ENCODE measurements around the gene NUDT21. TPM values are rescaled to one million over a fixed set of nuclear protein-coding genes. Genes with fewer than 3 reads are reported as not detected.
"Not testable (repeated sequence)": the region's sequence is repeated elsewhere in the genome, so short reads cannot be mapped to it uniquely, and the experiment has no call there.

Gene NUDT21
- total RNA-seq, 1 donor from 2014 or later, result 126 TPM

DNA sequence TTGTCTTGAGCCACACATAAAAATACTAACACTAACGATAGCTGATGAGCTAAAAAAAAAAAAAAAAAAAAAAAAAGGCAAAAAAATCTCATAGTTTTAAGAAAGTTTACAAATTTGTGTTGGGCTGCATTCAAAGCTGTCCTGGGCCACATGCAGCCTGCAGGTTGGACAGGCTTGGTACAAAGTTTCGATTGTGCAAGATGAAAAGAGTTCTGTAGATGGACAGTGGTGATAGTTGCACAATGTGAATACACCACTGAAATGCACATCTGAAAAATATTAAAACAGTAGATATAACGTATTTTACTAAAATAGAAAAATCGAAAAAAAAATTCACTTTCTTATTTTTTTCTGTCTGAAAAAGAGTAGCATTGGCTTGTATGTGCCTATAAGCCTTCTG, 68.7 kb downstream of the NUDT21 start:
- no peak overlapping the region for H3K27ac Mint-ChIP-seq (ENCODE audit: unreplicated experiment)
- H3K27me3 Mint-ChIP-seq (ENCODE audit: unreplicated experiment), result peaks cover 4% of the 10 kb centered on the region
- no peak overlapping the region for H3K4me3 Mint-ChIP-seq (ENCODE audit: unreplicated experiment)
- no peak for DNase-seq (ENCODE audit: low spot score)
- H3K36me3 Mint-ChIP-seq (ENCODE audit: low read depth, unreplicated experiment), result peaks cover 77% of the 10 kb centered on the region
- TF ChIP-seq, protein P1, sequence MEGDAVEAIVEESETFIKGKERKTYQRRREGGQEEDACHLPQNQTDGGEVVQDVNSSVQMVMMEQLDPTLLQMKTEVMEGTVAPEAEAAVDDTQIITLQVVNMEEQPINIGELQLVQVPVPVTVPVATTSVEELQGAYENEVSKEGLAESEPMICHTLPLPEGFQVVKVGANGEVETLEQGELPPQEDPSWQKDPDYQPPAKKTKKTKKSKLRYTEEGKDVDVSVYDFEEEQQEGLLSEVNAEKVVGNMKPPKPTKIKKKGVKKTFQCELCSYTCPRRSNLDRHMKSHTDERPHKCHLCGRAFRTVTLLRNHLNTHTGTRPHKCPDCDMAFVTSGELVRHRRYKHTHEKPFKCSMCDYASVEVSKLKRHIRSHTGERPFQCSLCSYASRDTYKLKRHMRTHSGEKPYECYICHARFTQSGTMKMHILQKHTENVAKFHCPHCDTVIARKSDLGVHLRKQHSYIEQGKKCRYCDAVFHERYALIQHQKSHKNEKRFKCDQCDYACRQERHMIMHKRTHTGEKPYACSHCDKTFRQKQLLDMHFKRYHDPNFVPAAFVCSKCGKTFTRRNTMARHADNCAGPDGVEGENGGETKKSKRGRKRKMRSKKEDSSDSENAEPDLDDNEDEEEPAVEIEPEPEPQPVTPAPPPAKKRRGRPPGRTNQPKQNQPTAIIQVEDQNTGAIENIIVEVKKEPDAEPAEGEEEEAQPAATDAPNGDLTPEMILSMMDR (IDR thresholded peaks at IDR 0.05; ENCODE audit: unreplicated experiment), result no peak
- H3K4me1 Mint-ChIP-seq (ENCODE audit: unreplicated experiment), result no peaks in the 10 kb centered on the region
- no peaks in the 10 kb centered on the region for H3K9me3 Mint-ChIP-seq (ENCODE audit: unreplicated experiment)

DNA sequence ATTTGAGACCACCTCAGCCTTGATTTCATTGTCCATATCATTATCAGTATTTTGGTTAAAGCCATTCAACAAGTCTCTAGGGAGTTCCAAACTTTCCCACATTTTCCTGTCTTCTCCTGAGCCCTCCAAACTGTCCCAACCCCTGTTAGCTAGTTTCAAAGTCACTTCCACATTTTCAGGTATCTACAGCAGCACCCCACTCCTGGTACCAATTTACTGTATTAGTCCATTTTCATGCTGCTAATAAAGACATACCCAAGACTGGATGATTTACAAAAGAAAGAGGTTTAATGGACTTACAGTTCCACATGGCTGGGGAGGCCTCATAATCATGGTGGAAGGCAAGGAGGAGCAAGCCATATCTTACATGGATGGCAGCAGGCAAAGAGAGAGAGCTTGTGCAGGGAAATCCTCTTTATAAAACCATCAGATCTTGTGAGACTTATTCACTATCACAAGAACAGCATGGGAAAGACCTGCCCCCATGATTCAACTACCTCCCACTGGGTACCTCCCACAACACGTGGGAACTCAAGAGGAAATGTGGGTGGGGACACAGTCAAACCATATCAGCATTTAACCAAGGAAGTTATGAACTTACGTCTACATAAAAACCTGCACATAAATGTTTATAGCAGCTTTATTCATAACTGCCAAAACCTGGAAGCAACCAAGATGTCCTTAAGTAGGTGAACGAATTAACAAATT, 70.2 kb downstream of the NUDT21 start:
- DNase-seq (ENCODE audit: low spot score); H3K9me3 Mint-ChIP-seq (ENCODE audit: unreplicated experiment); H3K27me3 Mint-ChIP-seq (ENCODE audit: unreplicated experiment); H3K4me1 Mint-ChIP-seq (ENCODE audit: unreplicated experiment); H3K27ac Mint-ChIP-seq (ENCODE audit: unreplicated experiment): not testable (repeated sequence)
- Mint-ChIP-seq H3K36me3 (ENCODE audit: low read depth, unreplicated experiment) (peaks cover 75% of the 10 kb centered on the region), H3K4me3 (ENCODE audit: unreplicated experiment) (peak overlapping the region; percentile 85)

Other genes starting within 250 kb of the NUDT21 start
- 90.7 TPM for gene AMFR, start 25.8 kb downstream of the NUDT21 start, total RNA-seq (ENCODE audit: unreplicated experiment)
- 24.8 TPM for gene OGFOD1, start 222 bp upstream of the NUDT21 start, total RNA-seq (ENCODE audit: unreplicated experiment)
- 37.5 TPM for gene BBS2, start 68.7 kb upstream of the NUDT21 start, total RNA-seq (ENCODE audit: unreplicated experiment)
- not detected for gene MT4, start 113.7 kb upstream of the NUDT21 start, total RNA-seq (ENCODE audit: unreplicated experiment)
- gene MT3, start 138.2 kb upstream of the NUDT21 start, total RNA-seq (ENCODE audit: unreplicated experiment), result not detected
- gene MT2A, start 157.3 kb upstream of the NUDT21 start, total RNA-seq (ENCODE audit: unreplicated experiment), result 2.4 TPM
- not detected for gene MT1E, start 174.4 kb upstream of the NUDT21 start, total RNA-seq (ENCODE audit: unreplicated experiment)
- gene MT1M, start 181.3 kb upstream of the NUDT21 start, total RNA-seq (ENCODE audit: unreplicated experiment), result not detected
- not detected for gene MT1A, start 187.3 kb upstream of the NUDT21 start, total RNA-seq (ENCODE audit: unreplicated experiment)
- not detected for gene MT1B, start 200.6 kb upstream of the NUDT21 start, total RNA-seq (ENCODE audit: unreplicated experiment)
- not detected for gene MT1F, start 206.6 kb upstream of the NUDT21 start, total RNA-seq (ENCODE audit: unreplicated experiment)
- gene MT1G, start 216.7 kb upstream of the NUDT21 start, total RNA-seq (ENCODE audit: unreplicated experiment), result not detected
- gene MT1H, start 218.5 kb upstream of the NUDT21 start, total RNA-seq (ENCODE audit: unreplicated experiment), result not detected
- 2.3 TPM for gene MT1X, start 231.1 kb upstream of the NUDT21 start, total RNA-seq (ENCODE audit: unreplicated experiment)